ENCODE results near the gene COQ8B. TPM values are rescaled to one million over a fixed set of nuclear protein-coding genes. Genes with fewer than 3 reads are reported as not detected.

The COQ8B gene
- polyA plus RNA-seq, 1 experiment = 35.3 TPM

- TF ChIP-seq CTCF (IDR thresholded peaks at IDR 0.05; ENCODE audit: insufficient read depth, low read depth, low read length) = no peak
- H3K27me3 ChIP-seq (ENCODE audit: control insufficient read depth, insufficient read depth, low read length) = no peaks in the 10 kb centered on the region
- H3K36me3 ChIP-seq (ENCODE audit: control insufficient read depth, insufficient read depth, low read length) = peaks cover 35% of the 10 kb centered on the region
- ChIA-PET CTCF (no interaction called here), POLR2A (no interaction called here)
- no peak overlapping the region for H3K4me3 ChIP-seq (ENCODE audit: low read depth, low read length)
- DNase-seq (ENCODE audit: low read depth) = no peak
Observed at GRCh38 chr19:40666803-40667438, 49.8 kb downstream of the COQ8B start.

- Histone ChIP-seq H3K4me3 (ENCODE audit: low read depth, low read length) (peak overlapping the region; percentile 52), H3K36me3 (ENCODE audit: control insufficient read depth, insufficient read depth, low read length) (peaks cover 12% of the 10 kb centered on the region), H3K27me3 (ENCODE audit: control insufficient read depth, insufficient read depth, low read length) (no peaks in the 10 kb centered on the region)
- no peak for TF ChIP-seq CTCF (IDR thresholded peaks at IDR 0.05; ENCODE audit: insufficient read depth, low read depth, low read length)
- POLR2A ChIA-PET = interaction anchor here (0.7 to 1.2 kb wide), 2 partner anchors 114 to 374 kb away, joined by 3 read pairs; partner anchors contain the start of gene RAB4B
- CTCF ChIA-PET = interaction anchor here (0.6 to 5.4 kb wide), 40 partner anchors 8 to 634 kb away, joined by 3 to 49 read pairs (median 4); partner anchors contain the start of genes COQ8B, ITPKC, NUMBL and RAB4B
- DNase-seq (ENCODE audit: low read depth) = no peak
Observed at GRCh38 chr19:40663695-40664692, 52.7 kb downstream of the COQ8B start.

GRCh38 chr19:40662925-40663694 is 53.6 kb downstream of the COQ8B start:
- Histone ChIP-seq H3K36me3 (ENCODE audit: control insufficient read depth, insufficient read depth, low read length) (peaks cover 10% of the 10 kb centered on the region), H3K4me3 (ENCODE audit: low read depth, low read length) (peak overlapping the region; percentile 52), H3K27me3 (ENCODE audit: control insufficient read depth, insufficient read depth, low read length) (no peaks in the 10 kb centered on the region)
- ChIA-PET CTCF (interaction anchor here (0.6 to 5.4 kb wide), 40 partner anchors 8 to 635 kb away, joined by 3 to 49 read pairs (median 4); partner anchors contain the start of genes NUMBL and RAB4B), POLR2A (interaction anchor here (0.7 to 1.2 kb wide), 2 partner anchors 115 to 373 kb away, joined by 3 read pairs; partner anchors contain the start of gene RAB4B)
- no peak for DNase-seq (ENCODE audit: low read depth)
- peak; percentile 91 for TF ChIP-seq CTCF (IDR thresholded peaks at IDR 0.05; ENCODE audit: insufficient read depth, low read depth, low read length)

- TF ChIP-seq CTCF (IDR thresholded peaks at IDR 0.05; ENCODE audit: insufficient read depth, low read depth, low read length) = no peak
- ChIA-PET CTCF (interaction anchor here (0.6 to 5.4 kb wide), 14 partner anchors 8 to 1730 kb away, joined by 3 to 49 read pairs (median 4); partner anchors contain the start of gene RAB4B), POLR2A (no interaction called here)
- H3K36me3 ChIP-seq (ENCODE audit: control insufficient read depth, insufficient read depth, low read length) = no peaks in the 10 kb centered on the region
- no peaks in the 10 kb centered on the region for H3K27me3 ChIP-seq (ENCODE audit: control insufficient read depth, insufficient read depth, low read length)
- DNase-seq (ENCODE audit: low read depth) = no peak
- no peak overlapping the region for H3K4me3 ChIP-seq (ENCODE audit: low read depth, low read length)
Observed at GRCh38 chr19:40661616-40662015, 55.1 kb downstream of the COQ8B start.

Data from BJ (cell line).